ENCODE measurements around the gene CCDC122.
A peak's percentile ranks its signal among the peaks of the same experiment; 100 is the strongest.

The CCDC122 gene

GRCh38 chr13:43792076-43792881, 87.3 kb downstream of the CCDC122 start:
- peaks cover 4 to 6% of the 10 kb centered on the region in 2 donors for H3K4me1 ChIP-seq (ENCODE audit: control insufficient read depth in 1 of 2, insufficient read depth in 2 of 2, low read length in 2 of 2)
- no peak overlapping the region for H3K9ac ChIP-seq (ENCODE audit: low read depth in 1 of 2, low read length in 2 of 2)
- peaks cover 0 to 10% of the 10 kb centered on the region in 2 donors for H3K27me3 ChIP-seq (ENCODE audit: control insufficient read depth in 1 of 2, insufficient read depth in 2 of 2, low read length in 2 of 2)
- no peaks in the 10 kb centered on the region for H3K36me3 ChIP-seq (ENCODE audit: control insufficient read depth in 1 of 2, insufficient read depth in 2 of 2, low read length in 2 of 2)
- H3K4me3 ChIP-seq (ENCODE audit: low read depth in 1 of 2, low read length in 2 of 2): no peak overlapping the region
- H3K9me3 ChIP-seq (ENCODE audit: control insufficient read depth in 1 of 2, low read length in 2 of 2): no peaks in the 10 kb centered on the region
- H3K27ac ChIP-seq (ENCODE audit: low read depth, low read length): no peak overlapping the region

- Histone ChIP-seq H3K9ac (ENCODE audit: low read depth in 1 of 2, low read length in 2 of 2) (no peak overlapping the region), H3K4me1 (ENCODE audit: control insufficient read depth in 1 of 2, insufficient read depth in 2 of 2, low read length in 2 of 2) (peaks cover 8 to 9% of the 10 kb centered on the region in 2 donors)
Measured at GRCh38 chr13:43787997-43788396, 91.5 kb downstream of the CCDC122 start.

GRCh38 chr13:43787518-43787891, 92.0 kb downstream of the CCDC122 start:
- Histone ChIP-seq H3K9ac (ENCODE audit: low read depth in 1 of 2, low read length in 2 of 2) (no peak overlapping the region), H3K27ac (ENCODE audit: low read depth, low read length) (no peak overlapping the region), H3K4me3 (ENCODE audit: low read depth in 1 of 2, low read length in 2 of 2) (peak overlapping the region; percentile 61 to 67), H3K9me3 (ENCODE audit: control insufficient read depth in 1 of 2, low read length in 2 of 2) (no peaks in the 10 kb centered on the region), H3K4me1 (ENCODE audit: control insufficient read depth in 1 of 2, insufficient read depth in 2 of 2, low read length in 2 of 2) (peaks cover 8 to 9% of the 10 kb centered on the region in 2 donors), H3K36me3 (ENCODE audit: control insufficient read depth in 1 of 2, insufficient read depth in 2 of 2, low read length in 2 of 2) (no peaks in the 10 kb centered on the region), H3K27me3 (ENCODE audit: control insufficient read depth in 1 of 2, insufficient read depth in 2 of 2, low read length in 2 of 2) (peaks cover 0 to 14% of the 10 kb centered on the region in 2 donors)

More at GRCh38 chr13:43787997-43788396, 91.5 kb downstream of the CCDC122 start:
- no peak overlapping the region for H3K4me3 ChIP-seq (ENCODE audit: low read depth in 1 of 2, low read length in 2 of 2)
- H3K27ac ChIP-seq (ENCODE audit: low read depth, low read length): no peak overlapping the region
- no peaks in the 10 kb centered on the region for H3K9me3 ChIP-seq (ENCODE audit: control insufficient read depth in 1 of 2, low read length in 2 of 2)
- peaks cover 0 to 10% of the 10 kb centered on the region in 2 donors for H3K27me3 ChIP-seq (ENCODE audit: control insufficient read depth in 1 of 2, insufficient read depth in 2 of 2, low read length in 2 of 2)
- no peaks in the 10 kb centered on the region for H3K36me3 ChIP-seq (ENCODE audit: control insufficient read depth in 1 of 2, insufficient read depth in 2 of 2, low read length in 2 of 2)

- H3K27ac ChIP-seq (ENCODE audit: low read depth, low read length): no peak within 1 kb of the TSS
- peaks cover 0 to 14% of the 10 kb centered on the region in 2 donors for H3K27me3 ChIP-seq (ENCODE audit: control insufficient read depth in 1 of 2, insufficient read depth in 2 of 2, low read length in 2 of 2)
- H3K36me3 ChIP-seq (ENCODE audit: control insufficient read depth in 1 of 2, insufficient read depth in 2 of 2, low read length in 2 of 2): no peaks in the 10 kb centered on the region
- H3K4me1 ChIP-seq (ENCODE audit: control insufficient read depth in 1 of 2, insufficient read depth in 2 of 2, low read length in 2 of 2): peaks cover 8 to 9% of the 10 kb centered on the region in 2 donors
- H3K4me3 ChIP-seq (ENCODE audit: low read depth in 1 of 2, low read length in 2 of 2): peak within 1 kb of the TSS; percentile 61 to 67
- no peaks in the 10 kb centered on the region for H3K9me3 ChIP-seq (ENCODE audit: control insufficient read depth in 1 of 2, low read length in 2 of 2)
- no peak within 1 kb of the TSS for H3K9ac ChIP-seq (ENCODE audit: low read depth in 1 of 2, low read length in 2 of 2)
Measured at GRCh38 chr13:43786766-43787517, 92.6 kb downstream of the CCDC122 start, which contains the start of gene ENOX1. TSS of gene ENOX1 (minus strand) at chr13:43786972.

- Histone ChIP-seq H3K9me3 (ENCODE audit: control insufficient read depth in 1 of 2, low read length in 2 of 2) (no peaks in the 10 kb centered on the region), H3K9ac (ENCODE audit: low read depth in 1 of 2, low read length in 2 of 2) (no peak overlapping the region), H3K4me1 (ENCODE audit: control insufficient read depth in 1 of 2, insufficient read depth in 2 of 2, low read length in 2 of 2) (peaks cover 8 to 9% of the 10 kb centered on the region in 2 donors), H3K27me3 (ENCODE audit: control insufficient read depth in 1 of 2, insufficient read depth in 2 of 2, low read length in 2 of 2) (peaks cover 0 to 14% of the 10 kb centered on the region in 2 donors), H3K27ac (ENCODE audit: low read depth, low read length) (no peak overlapping the region), H3K4me3 (ENCODE audit: low read depth in 1 of 2, low read length in 2 of 2) (peak overlapping the region; percentile 61 to 67), H3K36me3 (ENCODE audit: control insufficient read depth in 1 of 2, insufficient read depth in 2 of 2, low read length in 2 of 2) (no peaks in the 10 kb centered on the region)
Measured at GRCh38 chr13:43786472-43786765, 93.1 kb downstream of the CCDC122 start.
